Endodermal cell (in vitro differentiated cells): Measurements from ENCODE around the gene PLEKHG4. TPM values are rescaled to one million over a fixed set of nuclear protein-coding genes. Genes with fewer than 3 reads are reported as not detected.
A peak's percentile ranks its signal among the peaks of the same experiment; 100 is the strongest.

Source experiments
- DNase-seq: peaks from one replicate; pipeline ENCODE4 v3.0.0-alpha.2; 2017
- H3K27ac ChIP-seq: 2 replicates; pipeline ENCODE4 v1.5.1; 2013; ENCODE audit warnings: mild to moderate bottlenecking, low read depth, low read length, moderate library complexity
- H3K27me3 ChIP-seq: 2 replicates; pipeline ENCODE4 v1.6.1; 2013; ENCODE audit warnings: mild to moderate bottlenecking, low read length, moderate library complexity; ENCODE audit not compliant: insufficient read depth, control insufficient read depth, poor library complexity, severe bottlenecking
- H3K36me3 ChIP-seq: 2 replicates; pipeline ENCODE4 v1.7.0; 2013; ENCODE audit warnings: mild to moderate bottlenecking, low read length, moderate library complexity; ENCODE audit not compliant: control insufficient read depth, insufficient read depth
- H3K4me1 ChIP-seq: one replicate; pipeline ENCODE4 v1.7.0; 2013; ENCODE audit warnings: low read length; ENCODE audit not compliant: control insufficient read depth, insufficient read depth
- H3K4me3 ChIP-seq: 2 replicates; pipeline ENCODE4 v1.5.1; 2013; ENCODE audit warnings: mild to moderate bottlenecking, low read length, moderate library complexity
- H3K9ac ChIP-seq: 2 replicates; pipeline ENCODE4 v1.6.1; 2013; ENCODE audit warnings: mild to moderate bottlenecking, low read length, moderate library complexity; ENCODE audit not compliant: poor library complexity, severe bottlenecking; ENCODE audit errors: extremely low read depth
- H3K9me3 ChIP-seq: 2 replicates; pipeline ENCODE4 v1.6.1; 2013; ENCODE audit warnings: mild to moderate bottlenecking, low read length, moderate library complexity; ENCODE audit not compliant: control insufficient read depth
- H3K27ac Mint-ChIP-seq: 2 replicates; pipeline ENCODE4 v1.8.0; 2020; ENCODE audit warnings: mixed read lengths
- H3K27me3 Mint-ChIP-seq: 2 replicates; pipeline ENCODE4 v1.8.0; 2021; ENCODE audit warnings: mild to moderate bottlenecking, mixed read lengths; ENCODE audit not compliant: insufficient read depth
- H3K36me3 Mint-ChIP-seq: 2 replicates; pipeline ENCODE4 v1.8.0; 2020; ENCODE audit warnings: low read depth, mixed read lengths
- H3K4me1 Mint-ChIP-seq: 2 replicates; pipeline ENCODE4 v1.8.0; 2020; ENCODE audit warnings: mixed read lengths
- H3K4me3 Mint-ChIP-seq: 2 replicates; pipeline ENCODE4 v1.8.0; 2020; ENCODE audit warnings: mild to moderate bottlenecking, moderate library complexity, mixed read lengths
- H3K9me3 Mint-ChIP-seq: 2 replicates; pipeline ENCODE4 v1.8.0; 2020; ENCODE audit warnings: mild to moderate bottlenecking, mixed read lengths
- CTCF ChIP-seq: fragments of 200-600 bp; sonication (generic); conservative IDR thresholded peaks from 2 replicates; pipeline ENCODE4 v1.5.0; 2021; ENCODE audit warnings: antibody characterized with exemption, mild to moderate bottlenecking
- WGBS, 2 experiments: methylation state at CpG; one replicate each; pipeline versions ENCODE4 v1.1.5 to v1.1.7; 2013; ENCODE audit warnings: missing lambda C conversion rate in 2 of 2, mixed read lengths in 1 of 2; ENCODE audit not compliant: insufficient coverage in 1 of 2, insufficient read length in 1 of 2; 5-methylcytosine and 5-hydroxymethylcytosine counted together
- total RNA-seq, 2 donors: library from RNA; stranded (reverse); fragmentation: NEBNext Ultra II Directional in 1 of 2; extraction: Animal tissue kit (Norgen Biotek cat#: 25700) in 1 of 2; gene quantifications; 2 replicates in 1 of 2; 3 replicates in 1 of 2; pipeline ENCODE4 v1.2.1, GENCODE V29; 2021

PLEKHG4 gene
- total RNA-seq, 2 donors from 2014 or later = 10.5 to 12.4 TPM

- Mint-ChIP-seq H3K9me3 (no peaks in the 10 kb centered on the region), H3K4me1 (peaks cover 26% of the 10 kb centered on the region), H3K27me3 (peaks cover 15% of the 10 kb centered on the region), H3K27ac (peak overlapping the region; percentile 96), H3K36me3 (peaks cover 3% of the 10 kb centered on the region), H3K4me3 (peak overlapping the region; percentile 86)
- Histone ChIP-seq H3K27ac (no peak overlapping the region), H3K9ac (no peak overlapping the region), H3K27me3 (no peaks in the 10 kb centered on the region), H3K36me3 (peaks cover 50% of the 10 kb centered on the region), H3K9me3 (no peaks in the 10 kb centered on the region), H3K4me3 (peak overlapping the region; percentile 89), H3K4me1 (peaks cover 25% of the 10 kb centered on the region)
- DNase-seq = no peak
- 83 to 88% methylated on average over 3 to 5 of the region's 5 CpGs for WGBS, 2 experiments
- no peak for TF ChIP-seq CTCF
Observed at GRCh38 chr16:67244387-67245185, 34.7 kb upstream of the PLEKHG4 start.

- Histone ChIP-seq H3K9me3 (no peaks in the 10 kb centered on the region), H3K4me3 (peak overlapping the region; percentile 89), H3K27me3 (no peaks in the 10 kb centered on the region), H3K27ac (no peak overlapping the region), H3K36me3 (peaks cover 45% of the 10 kb centered on the region), H3K4me1 (peaks cover 28% of the 10 kb centered on the region), H3K9ac (no peak overlapping the region)
- Mint-ChIP-seq H3K27ac (peak overlapping the region; percentile 96), H3K36me3 (no peaks in the 10 kb centered on the region), H3K9me3 (no peaks in the 10 kb centered on the region), H3K4me3 (peak overlapping the region; percentile 86), H3K27me3 (peaks cover 21% of the 10 kb centered on the region), H3K4me1 (peaks cover 32% of the 10 kb centered on the region)
- no peak for DNase-seq
- TF ChIP-seq CTCF = no peak
- 83% methylated on average over 1 to 4 of the region's 4 CpGs for WGBS, 2 experiments
Observed at GRCh38 chr16:67245186-67245585, 34.1 kb upstream of the PLEKHG4 start.

- Mint-ChIP-seq H3K4me1 (peaks cover 32% of the 10 kb centered on the region), H3K9me3 (no peaks in the 10 kb centered on the region), H3K4me3 (peak overlapping the region; percentile 86), H3K36me3 (no peaks in the 10 kb centered on the region), H3K27me3 (peaks cover 26% of the 10 kb centered on the region), H3K27ac (peak overlapping the region; percentile 96)
- Histone ChIP-seq H3K27ac (peak overlapping the region; percentile 82), H3K27me3 (no peaks in the 10 kb centered on the region), H3K36me3 (peaks cover 40% of the 10 kb centered on the region), H3K4me3 (peak overlapping the region; percentile 89), H3K9ac (peak overlapping the region; percentile 80), H3K9me3 (no peaks in the 10 kb centered on the region), H3K4me1 (peaks cover 28% of the 10 kb centered on the region)
- WGBS, 2 experiments = 26 to 35% methylated on average over 2 to 8 of the region's 8 CpGs
- no peak for TF ChIP-seq CTCF
- no peak for DNase-seq
Observed at GRCh38 chr16:67245674-67246080, 33.7 kb upstream of the PLEKHG4 start.
